Large intestine (tissue), 3 donors: ENCODE measurements around the gene SRGAP3. TPM values are rescaled to one million over a fixed set of nuclear protein-coding genes. Genes with fewer than 3 reads are reported as not detected.
A peak's percentile ranks its signal among the peaks of the same experiment; 100 is the strongest.

Experiments used
- DNase-seq, 2 donors: peaks; one replicate each; pipeline versions ENCODE4 v3.0.0 to v3.0.0-alpha.2; 2013
- H3K27ac ChIP-seq: one replicate; pipeline ENCODE4 v1.5.1; 2013; ENCODE audit warnings: low read length
- H3K27me3 ChIP-seq: 2 replicates; pipeline ENCODE4 v1.6.1; 2013; ENCODE audit warnings: low read length; ENCODE audit not compliant: control insufficient read depth, insufficient read depth
- H3K36me3 ChIP-seq: 2 replicates; pipeline ENCODE4 v1.6.1; 2013; ENCODE audit warnings: low read length; ENCODE audit not compliant: control insufficient read depth, insufficient read depth
- H3K4me1 ChIP-seq: one replicate; pipeline ENCODE4 v1.6.1; 2013; ENCODE audit warnings: low read length; ENCODE audit not compliant: control insufficient read depth, insufficient read depth
- H3K4me3 ChIP-seq: one replicate; pipeline ENCODE4 v1.5.1; 2013; ENCODE audit warnings: low read length
- H3K9me3 ChIP-seq: one replicate; pipeline ENCODE4 v1.6.1; 2013; ENCODE audit warnings: mild to moderate bottlenecking, low read depth, low read length, moderate library complexity; ENCODE audit not compliant: control insufficient read depth
- WGBS: methylation state at CpG from one replicate; pipeline ENCODE4 v1.1.5; 2013; ENCODE audit warnings: low lambda C conversion rate; ENCODE audit not compliant: insufficient coverage; 5-methylcytosine and 5-hydroxymethylcytosine counted together
- polyA plus RNA-seq: library from polyadenylated mRNA; unstranded; fragments of 120-200 nt; gene quantifications from one replicate; pipeline ENCODE4 v1.2.1, GENCODE V29; 2013

The SRGAP3 gene
- polyA plus RNA-seq, 1 donor, result 6.5 TPM

DNA sequence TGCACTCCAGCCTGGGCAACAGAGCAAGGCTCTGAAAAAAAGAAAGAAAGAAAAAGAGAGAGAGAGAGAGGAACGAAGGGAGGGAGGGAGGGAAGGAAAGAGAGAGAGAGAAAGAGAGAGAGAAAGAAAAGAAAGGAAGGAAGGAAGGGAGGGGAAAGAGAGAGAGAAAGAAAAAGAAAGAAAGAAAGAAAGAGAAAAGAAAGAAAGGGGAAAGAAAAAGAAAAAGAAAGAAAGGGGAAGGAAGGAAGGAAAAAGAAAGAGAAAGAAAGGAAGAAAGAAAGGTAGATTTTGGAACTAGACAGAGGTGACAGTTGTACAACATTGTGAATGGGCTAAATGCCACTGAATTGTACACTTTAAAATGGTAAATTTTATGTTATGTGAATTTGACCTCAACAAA, 5.3 kb upstream of the SRGAP3 start:
- no peak for DNase-seq
- H3K27ac ChIP-seq, result no peak overlapping the region
- H3K4me3 ChIP-seq, result no peak overlapping the region
- peaks cover 3% of the 10 kb centered on the region for H3K4me1 ChIP-seq
- no peaks in the 10 kb centered on the region for H3K36me3 ChIP-seq
- 91% methylated on average over 1 of the region's 1 CpG for WGBS
- H3K27me3 ChIP-seq, result no peaks in the 10 kb centered on the region
- no peaks in the 10 kb centered on the region for H3K9me3 ChIP-seq

DNA sequence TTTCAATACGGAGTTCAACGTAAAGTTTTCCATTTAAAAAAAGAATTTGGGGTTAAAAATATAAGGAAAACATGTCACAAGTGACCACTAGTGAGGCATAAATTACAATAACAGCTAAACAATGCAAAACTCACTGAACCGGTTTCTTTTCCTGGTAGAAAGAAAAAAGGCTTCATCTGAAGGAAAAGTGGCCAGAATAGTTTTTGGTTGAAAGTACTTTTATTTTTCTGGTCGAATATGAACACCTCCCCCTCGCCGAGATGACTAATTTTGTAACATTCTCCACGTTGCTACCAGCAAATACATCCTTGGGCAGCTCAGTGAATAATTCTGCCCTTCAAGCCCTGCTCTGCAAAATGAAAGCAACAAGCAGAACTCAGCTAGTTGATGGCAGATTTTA, 3.9 kb upstream of the SRGAP3 start:
- Histone ChIP-seq H3K4me1 (peaks cover 4% of the 10 kb centered on the region), H3K4me3 (no peak overlapping the region), H3K9me3 (no peaks in the 10 kb centered on the region), H3K36me3 (no peaks in the 10 kb centered on the region), H3K27me3 (no peaks in the 10 kb centered on the region), H3K27ac (no peak overlapping the region)
- DNase-seq, result no peak
- WGBS, result 57% methylated on average over 7 of the region's 7 CpGs

DNA sequence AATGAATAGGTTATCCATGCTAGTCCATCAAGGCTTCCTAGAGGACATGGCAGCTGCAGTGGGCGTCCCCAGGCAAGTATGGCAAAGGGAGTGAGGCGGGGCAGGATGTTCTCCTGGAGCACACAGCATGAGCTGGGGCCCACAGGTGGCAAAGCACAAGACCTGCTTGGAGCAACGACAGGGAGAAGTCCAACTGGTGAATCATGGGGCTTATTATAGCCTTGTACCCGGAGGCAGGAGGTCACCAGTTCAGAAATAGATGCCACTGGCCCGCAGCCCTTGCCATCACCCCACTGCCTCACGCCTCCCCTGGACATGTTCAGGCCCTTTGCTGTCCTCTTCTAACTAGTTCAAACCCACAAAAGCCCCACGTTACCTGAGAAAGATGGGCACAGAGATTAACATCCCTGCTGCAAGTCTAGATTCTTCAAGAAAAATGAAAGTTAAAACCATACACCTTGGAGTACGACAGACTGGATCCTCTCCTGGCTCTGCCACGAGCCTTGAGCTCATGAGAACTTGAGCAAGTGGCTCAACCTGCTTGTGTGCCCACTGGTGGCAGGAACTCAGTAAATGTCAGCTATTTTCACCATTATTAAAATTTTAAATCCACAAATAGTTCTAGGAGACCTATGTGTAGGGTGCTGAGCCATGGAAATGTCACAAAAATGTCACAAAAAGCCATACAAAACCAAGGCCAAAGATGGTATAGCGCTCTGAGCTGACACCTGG, 1.8 kb upstream of the SRGAP3 start:
- no CpG with 5 or more reads among the region's 10 CpGs for WGBS
- Histone ChIP-seq H3K9me3 (no peaks in the 10 kb centered on the region), H3K27ac (no peak overlapping the region), H3K27me3 (no peaks in the 10 kb centered on the region), H3K36me3 (no peaks in the 10 kb centered on the region), H3K4me3 (no peak overlapping the region), H3K4me1 (peaks cover 4% of the 10 kb centered on the region)
- peak in 1 of 2 donors; percentile 56 for DNase-seq

DNA sequence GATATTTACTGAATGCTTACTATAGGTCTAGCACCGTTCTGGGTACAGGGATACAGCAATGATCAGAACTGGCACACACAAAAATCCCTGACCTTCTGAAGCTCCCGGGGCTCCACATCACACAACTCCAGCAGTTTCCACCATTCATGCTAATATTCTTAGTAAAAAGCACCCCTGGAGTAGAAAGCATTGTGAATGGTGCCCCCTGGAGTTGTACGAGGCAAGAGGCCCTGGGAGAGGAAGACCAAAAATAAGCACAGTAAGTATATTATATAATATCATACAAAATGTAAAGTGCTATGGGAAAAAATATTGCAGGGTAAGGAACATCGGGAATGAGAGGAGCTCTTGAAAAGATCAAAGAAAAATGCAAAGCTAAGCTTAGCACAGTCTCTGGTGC, 790 bp upstream of the SRGAP3 start:
- no peak overlapping the region for H3K4me3 ChIP-seq
- DNase-seq, result no peak
- peaks cover 4% of the 10 kb centered on the region for H3K4me1 ChIP-seq
- H3K27ac ChIP-seq, result no peak overlapping the region
- H3K36me3 ChIP-seq, result no peaks in the 10 kb centered on the region
- 71% methylated on average over 1 of the region's 4 CpGs for WGBS
- no peaks in the 10 kb centered on the region for H3K27me3 ChIP-seq
- no peaks in the 10 kb centered on the region for H3K9me3 ChIP-seq

DNA sequence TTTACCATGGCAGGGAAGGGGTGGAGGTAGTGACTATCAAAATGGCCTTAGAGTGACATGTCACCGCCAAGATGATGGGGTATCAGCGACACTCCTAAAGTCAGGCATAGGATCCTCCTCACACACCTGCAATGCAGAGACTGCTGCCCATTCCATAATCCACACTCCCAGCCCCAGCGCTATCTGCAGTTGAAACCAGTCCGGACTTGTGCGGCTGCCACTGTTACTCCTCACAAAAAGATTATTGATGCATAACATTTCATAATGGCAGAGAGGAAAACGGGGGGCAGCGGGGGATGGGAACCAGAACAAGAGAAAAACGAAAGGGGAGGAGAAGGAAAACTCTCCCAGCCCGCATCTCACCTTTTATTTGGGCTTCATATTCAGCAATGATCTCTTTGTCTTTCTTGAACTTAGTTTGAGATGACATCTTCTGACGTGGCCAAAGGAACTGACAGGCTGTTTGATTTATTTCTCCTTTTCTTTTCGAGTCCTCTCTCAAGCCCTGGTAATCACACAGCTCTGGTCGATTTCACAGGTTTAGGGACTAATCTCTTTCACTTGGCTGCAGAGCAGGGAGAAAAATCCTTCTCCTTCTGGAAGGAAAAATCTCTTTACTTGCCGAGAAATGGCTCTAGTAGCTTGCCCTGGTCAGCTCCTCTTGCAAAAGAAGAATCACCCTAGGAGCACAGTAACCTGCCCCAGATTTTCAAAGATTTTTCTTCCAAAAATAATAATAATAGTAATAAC, 749 bp downstream of the SRGAP3 start:
- WGBS, result 0% methylated on average over 2 of the region's 13 CpGs
- H3K27ac ChIP-seq, result no peak overlapping the region

DNA sequence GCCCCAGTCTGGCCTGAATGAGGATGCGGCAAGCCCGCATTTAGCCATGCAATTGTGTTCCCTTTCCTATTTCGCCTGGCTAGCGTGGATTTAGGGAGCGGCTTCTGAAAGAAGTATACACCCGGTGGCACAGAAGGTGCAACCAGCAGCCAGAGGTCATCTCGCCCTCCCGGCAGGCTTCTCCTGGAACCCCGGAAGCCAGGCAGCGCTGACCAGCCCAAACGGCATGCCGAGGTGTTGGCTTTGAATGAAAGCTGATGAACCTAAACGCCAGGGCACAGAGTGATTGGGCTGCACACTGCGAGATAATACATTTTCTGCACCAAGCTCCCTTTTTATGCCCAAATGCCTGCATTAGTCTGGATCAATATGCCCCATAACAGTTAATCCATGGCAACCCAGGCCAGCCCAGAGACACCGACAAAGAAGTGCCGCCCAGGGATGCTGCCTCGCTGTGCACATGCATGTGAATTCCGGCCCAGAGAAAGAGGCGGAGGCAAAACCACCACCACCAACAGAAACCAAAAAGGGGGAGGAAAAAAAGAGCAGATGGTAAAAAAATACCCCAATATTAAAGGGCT, 1.4 kb downstream of the SRGAP3 start:
- Histone ChIP-seq H3K27me3 (no peaks in the 10 kb centered on the region), H3K4me3 (peak overlapping the region; percentile 62), H3K27ac (no peak overlapping the region), H3K36me3 (no peaks in the 10 kb centered on the region), H3K4me1 (peaks cover 4% of the 10 kb centered on the region), H3K9me3 (no peaks in the 10 kb centered on the region)
- 80% methylated on average over 1 of the region's 19 CpGs for WGBS
- peak in 1 of 2 donors; percentile 20 for DNase-seq

More for the DNA sequence above, 749 bp downstream of the SRGAP3 start:
- peak overlapping the region; percentile 62 for H3K4me3 ChIP-seq
- peaks cover 4% of the 10 kb centered on the region for H3K4me1 ChIP-seq
- DNase-seq, result peak in 1 of 2 donors; percentile 48
- no peaks in the 10 kb centered on the region for H3K9me3 ChIP-seq
- no peaks in the 10 kb centered on the region for H3K27me3 ChIP-seq
- H3K36me3 ChIP-seq, result no peaks in the 10 kb centered on the region

DNA sequence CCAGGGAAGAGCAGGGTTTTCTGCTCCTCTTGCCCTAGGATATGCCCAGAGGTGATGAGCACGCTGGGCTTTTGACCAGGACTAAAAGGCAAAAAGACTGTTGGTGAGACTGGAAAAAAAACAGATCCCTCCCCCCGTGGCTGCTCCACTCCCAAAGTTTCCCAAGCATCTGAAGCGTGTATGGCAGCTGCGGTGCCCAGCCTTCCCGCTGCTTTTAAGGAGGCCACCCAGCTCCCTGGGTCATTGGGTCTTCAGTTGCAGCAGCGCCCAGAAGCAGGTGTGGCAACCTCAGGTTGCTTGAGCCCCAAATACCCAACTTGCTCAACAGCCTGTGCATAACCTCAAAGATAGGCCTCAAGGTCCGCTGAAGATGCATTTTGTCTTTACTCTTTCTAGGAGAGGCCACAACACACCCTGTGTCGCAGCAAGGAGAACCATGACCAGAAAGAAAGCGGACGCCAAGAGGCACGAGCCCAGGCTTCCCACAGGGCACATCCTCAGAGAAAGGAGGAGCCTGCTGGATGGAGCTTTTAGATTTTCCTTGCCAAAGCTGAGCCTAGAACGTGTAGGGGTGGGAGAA, 2.0 kb downstream of the SRGAP3 start:
- Histone ChIP-seq H3K36me3 (no peaks in the 10 kb centered on the region), H3K4me1 (peaks cover 4% of the 10 kb centered on the region), H3K27me3 (no peaks in the 10 kb centered on the region), H3K4me3 (peak overlapping the region; percentile 62), H3K27ac (no peak overlapping the region), H3K9me3 (no peaks in the 10 kb centered on the region)
- WGBS, result no CpG with 5 or more reads among the region's 12 CpGs
- no peak for DNase-seq

DNA sequence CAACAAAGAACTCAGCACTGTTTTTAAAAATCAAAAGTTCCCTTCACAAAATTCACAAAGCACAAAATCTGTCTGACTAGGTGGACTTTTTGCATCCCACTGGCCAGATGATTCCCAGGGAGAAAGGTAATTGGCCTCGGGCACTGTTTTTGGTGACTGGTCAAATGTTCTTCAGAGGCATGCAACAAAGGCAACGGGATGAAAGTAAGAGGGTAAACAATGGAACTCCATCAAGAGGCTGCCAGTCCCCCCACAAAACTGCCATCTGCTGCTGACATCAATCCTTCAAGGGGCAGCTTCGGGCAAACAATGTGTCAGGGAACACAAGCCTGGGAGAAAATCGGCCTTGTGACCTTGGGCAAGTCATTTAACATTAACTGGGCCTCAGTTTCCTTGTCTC, 3.3 kb downstream of the SRGAP3 start:
- no peak for DNase-seq
- H3K9me3 ChIP-seq, result no peaks in the 10 kb centered on the region
- no peaks in the 10 kb centered on the region for H3K36me3 ChIP-seq
- H3K4me3 ChIP-seq, result no peak overlapping the region
- no CpG with 5 or more reads among the region's 4 CpGs for WGBS
- H3K4me1 ChIP-seq, result peaks cover 4% of the 10 kb centered on the region
- no peak overlapping the region for H3K27ac ChIP-seq
- no peaks in the 10 kb centered on the region for H3K27me3 ChIP-seq

DNA sequence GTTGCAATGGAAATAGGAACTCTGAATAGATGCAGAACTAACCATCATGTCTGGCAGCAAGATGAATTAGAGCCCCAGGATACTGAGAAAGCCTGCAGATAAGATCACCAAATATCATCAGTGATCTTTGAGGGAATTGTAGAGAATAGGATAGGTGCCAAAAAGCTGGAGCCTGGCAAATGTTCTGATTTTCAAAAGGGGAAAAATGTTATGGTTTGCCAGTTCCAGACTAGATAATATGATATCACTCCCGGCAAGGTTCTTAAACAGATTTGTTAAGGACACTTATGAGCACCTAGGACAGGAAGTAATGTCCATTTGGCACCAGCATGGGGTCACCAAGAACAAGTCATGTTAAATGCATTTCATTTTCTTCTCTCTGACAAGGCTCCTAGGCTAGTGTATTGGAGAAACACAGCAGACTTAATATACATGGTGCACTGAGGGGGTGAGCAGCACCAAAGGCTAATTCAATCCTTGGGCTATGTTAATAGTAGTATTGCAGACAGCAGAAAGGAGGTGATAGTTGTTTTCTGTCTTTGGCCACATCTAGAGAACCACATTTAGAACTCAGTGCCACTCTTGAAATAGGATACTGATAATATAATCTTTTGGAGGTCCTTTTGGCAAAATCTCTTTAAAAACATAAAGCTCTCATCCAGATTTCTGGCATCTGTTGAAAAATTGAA, 4.8 kb downstream of the SRGAP3 start:
- no peaks in the 10 kb centered on the region for H3K4me1 ChIP-seq
- no peaks in the 10 kb centered on the region for H3K36me3 ChIP-seq
- no peak for DNase-seq
- no CpG with 5 or more reads among the region's 1 CpG for WGBS
- H3K27me3 ChIP-seq, result no peaks in the 10 kb centered on the region
- no peak overlapping the region for H3K27ac ChIP-seq
- no peak overlapping the region for H3K4me3 ChIP-seq
- no peaks in the 10 kb centered on the region for H3K9me3 ChIP-seq

DNA sequence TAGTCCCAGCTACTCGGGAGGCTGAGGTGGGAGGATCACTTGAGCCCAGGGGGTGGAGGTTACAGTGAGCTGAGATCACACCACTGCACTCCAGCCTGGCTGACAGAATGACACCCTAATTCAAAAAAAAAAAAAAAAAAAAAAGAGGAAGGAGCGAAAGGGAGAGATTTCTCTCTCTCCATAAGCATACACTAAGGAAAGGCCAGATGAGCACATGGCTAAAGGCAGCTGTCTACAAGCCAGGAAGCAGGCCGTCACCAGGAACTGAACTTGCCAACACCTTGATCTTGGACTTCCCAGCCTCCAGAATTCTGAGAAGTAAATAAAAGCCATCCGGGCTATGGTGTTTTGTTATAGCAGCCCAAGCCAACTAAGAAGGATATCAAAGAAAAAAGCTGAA, 7.5 kb downstream of the SRGAP3 start:
- H3K27ac ChIP-seq, result no peak overlapping the region
- H3K4me1 ChIP-seq, result no peaks in the 10 kb centered on the region
- no peak overlapping the region for H3K4me3 ChIP-seq
- H3K27me3 ChIP-seq, result no peaks in the 10 kb centered on the region
- DNase-seq, result no peak
- H3K9me3 ChIP-seq, result no peaks in the 10 kb centered on the region
- no CpG with 5 or more reads among the region's 4 CpGs for WGBS
- H3K36me3 ChIP-seq, result no peaks in the 10 kb centered on the region
